Tibial nerve (tissue), 4 donors: ENCODE measurements around the gene PTPRT. TPM values are rescaled to one million over a fixed set of nuclear protein-coding genes. Genes with fewer than 3 reads are reported as not detected.

ENCODE experiments used
- DNase-seq, 2 donors: peaks; one replicate each; pipeline ENCODE4 v3.0.0-alpha.2; 2019; ENCODE audit warnings: low spot score in 2 of 2
- H3K27ac ChIP-seq, 4 donors: fragments of 200-600 bp; sonication (generic) in 3 of 4; one replicate each; pipeline ENCODE4 v1.5.1; 2017 to 2019; ENCODE audit warnings: mild to moderate bottlenecking in 1 of 4
- H3K27me3 ChIP-seq, 2 donors: fragments of 200-600 bp; sonication (generic) in 1 of 2; one replicate each; pipeline versions ENCODE4 v1.5.1 to v1.6.0; 2017 to 2019
- H3K36me3 ChIP-seq, 3 donors: fragments of 200-600 bp; sonication (generic); one replicate each; pipeline ENCODE4 v1.5.1; 2018 to 2019
- H3K4me1 ChIP-seq, 4 donors: fragments of 200-600 bp; sonication (generic) in 3 of 4; one replicate each; pipeline ENCODE4 v1.5.1; 2017 to 2019
- H3K4me3 ChIP-seq, 4 donors: fragments of 200-600 bp; sonication (generic) in 3 of 4; one replicate each; pipeline ENCODE4 v1.5.1; 2017 to 2019; ENCODE audit warnings: mild to moderate bottlenecking in 1 of 4, moderate library complexity in 1 of 4
- H3K9me3 ChIP-seq, 4 donors: fragments of 200-600 bp; sonication (generic) in 3 of 4; one replicate each; pipeline ENCODE4 v1.5.1; 2017 to 2019
- CTCF ChIP-seq, 5 experiments: fragments of 200-600 bp in 3 of 5; fragments of 450-650 bp in 2 of 5; sonication (generic) in 3 of 5; IDR thresholded peaks; one replicate each; pipeline ENCODE4 v1.5.1; 2016 to 2019; ENCODE audit warnings: antibody characterized with exemption in 5 of 5, mild to moderate bottlenecking in 3 of 5, moderate library complexity in 2 of 5
- EP300 ChIP-seq, 2 donors: sonication (generic); formaldehyde crosslinking; IDR thresholded peaks; one replicate each; pipeline ENCODE4 v1.6.1; 2017; ENCODE audit warnings: antibody characterized with exemption in 2 of 2, mild to moderate bottlenecking in 1 of 2
- POLR2A ChIP-seq, 2 donors: fragments of 450-650 bp; IDR thresholded peaks; one replicate each; pipeline ENCODE4 v1.6.1; 2017; ENCODE audit warnings: antibody characterized with exemption in 2 of 2, mild to moderate bottlenecking in 2 of 2, moderate library complexity in 2 of 2
- WGBS, 2 donors: methylation state at CpG; one replicate each; pipeline ENCODE4 v1.1.5; 2018; 5-methylcytosine and 5-hydroxymethylcytosine counted together
- total RNA-seq, 4 donors: library from RNA; depleted of rRNA; stranded (reverse); fragments of >200 nt; gene quantifications; one replicate each; pipeline ENCODE4 v1.1.0, GENCODE V29; 2016

The PTPRT gene
- total RNA-seq, 4 donors from 2014 or later = under 0.01 TPM; not detected in 3

GRCh38 chr20:42379385-42379784, 810.3 kb downstream of the PTPRT start:
- no peaks in the 10 kb centered on the region for H3K36me3 ChIP-seq
- TF ChIP-seq EP300 (IDR thresholded peaks at IDR 0.05) = no peak
- TF ChIP-seq CTCF (IDR thresholded peaks at IDR 0.05) = no peak
- no peak for TF ChIP-seq POLR2A (IDR thresholded peaks at IDR 0.05)
- no peaks in the 10 kb centered on the region for H3K27me3 ChIP-seq

DNA sequence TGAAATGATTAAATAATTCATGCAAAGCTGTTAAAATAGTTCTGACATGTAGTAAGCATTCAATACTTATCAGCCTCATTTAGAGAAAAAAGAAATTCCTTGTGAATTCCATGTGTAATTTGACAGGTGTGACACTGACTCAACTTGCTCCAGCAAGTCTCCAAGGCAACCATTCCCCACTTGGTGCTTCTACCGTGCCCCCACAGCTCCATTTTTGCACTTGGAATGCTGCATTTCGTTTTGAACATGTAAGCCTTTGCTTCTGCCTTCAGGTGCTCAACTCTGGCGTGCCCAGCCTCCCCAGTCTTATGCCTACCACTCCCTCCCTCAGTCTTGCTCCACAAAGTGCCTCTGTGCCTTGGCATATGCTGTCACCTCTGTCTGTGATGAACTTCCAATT, 810.9 kb downstream of the PTPRT start:
- Histone ChIP-seq H3K4me1 (no peaks in the 10 kb centered on the region), H3K27ac (no peak overlapping the region), H3K4me3 (no peak overlapping the region), H3K36me3 (no peaks in the 10 kb centered on the region), H3K9me3 (no peaks in the 10 kb centered on the region), H3K27me3 (no peaks in the 10 kb centered on the region)
- no peak for DNase-seq
- 59 to 65% methylated on average over 3 of the region's 3 CpGs for WGBS, 2 donors
- TF ChIP-seq POLR2A (IDR thresholded peaks at IDR 0.05) (no peak), CTCF (IDR thresholded peaks at IDR 0.05) (no peak), EP300 (IDR thresholded peaks at IDR 0.05) (no peak)

More at GRCh38 chr20:42379385-42379784, 810.3 kb downstream of the PTPRT start:
- Histone ChIP-seq H3K4me3 (no peak overlapping the region), H3K9me3 (no peaks in the 10 kb centered on the region), H3K27ac (no peak overlapping the region), H3K4me1 (no peaks in the 10 kb centered on the region)
- no peak for DNase-seq
- WGBS, 2 donors = 51 to 70% methylated on average over 4 of the region's 4 CpGs

- Histone ChIP-seq H3K36me3 (no peaks in the 10 kb centered on the region), H3K9me3 (no peaks in the 10 kb centered on the region), H3K27ac (no peak overlapping the region), H3K4me3 (no peak overlapping the region), H3K27me3 (no peaks in the 10 kb centered on the region), H3K4me1 (no peaks in the 10 kb centered on the region)
- WGBS, 2 donors = 89 to 90% methylated on average over 6 of the region's 6 CpGs
- TF ChIP-seq POLR2A (IDR thresholded peaks at IDR 0.05) (no peak), EP300 (IDR thresholded peaks at IDR 0.05) (no peak), CTCF (IDR thresholded peaks at IDR 0.05) (no peak)
- no peak for DNase-seq
Measured at GRCh38 chr20:42376131-42376530, 813.6 kb downstream of the PTPRT start.

DNA sequence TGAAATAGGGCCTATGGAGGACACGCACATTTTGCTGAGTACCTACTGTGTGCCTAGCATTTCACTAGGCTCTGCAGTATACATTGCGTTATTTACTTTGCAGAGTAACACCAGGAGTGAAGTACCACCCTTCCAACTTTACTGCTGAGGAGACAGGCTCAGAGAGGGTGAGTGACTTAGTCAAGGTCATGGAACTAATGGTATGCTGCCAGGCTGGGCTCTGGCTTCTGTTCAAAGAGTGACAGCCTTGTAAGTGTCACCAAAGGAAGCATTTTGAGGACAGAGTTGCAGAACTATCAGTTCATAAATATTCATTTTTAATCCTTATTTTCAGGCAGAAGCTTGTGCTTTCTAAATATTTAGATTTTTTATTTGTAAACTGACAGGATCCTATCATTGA, 816.7 kb downstream of the PTPRT start:
- WGBS, 2 donors = 85 to 89% methylated on average over 2 of the region's 2 CpGs
- no peak overlapping the region for H3K4me3 ChIP-seq
- H3K4me1 ChIP-seq = no peaks in the 10 kb centered on the region

DNA sequence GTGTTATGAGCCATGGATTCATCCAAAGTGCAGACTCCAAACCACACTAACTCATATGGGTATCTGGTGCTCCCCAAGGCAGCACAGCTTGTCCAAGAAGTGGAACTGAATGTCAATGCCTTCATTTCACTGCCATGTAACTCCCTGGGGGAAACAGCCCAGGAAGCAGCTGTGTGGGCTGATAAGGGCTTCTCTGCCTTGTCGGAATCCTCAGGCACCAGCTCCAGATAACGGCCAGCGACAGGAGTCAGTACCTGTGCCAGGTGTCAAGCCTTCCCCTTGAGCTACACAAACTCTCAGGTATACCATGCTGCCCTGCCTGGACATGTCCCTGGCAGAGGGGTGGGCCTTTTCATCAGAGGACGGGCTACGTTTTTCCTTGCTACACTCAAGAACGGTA, 819.6 kb downstream of the PTPRT start:
- 81 to 88% methylated on average over 6 of the region's 6 CpGs for WGBS, 2 donors
- no peaks in the 10 kb centered on the region for H3K36me3 ChIP-seq
- no peak overlapping the region for H3K4me3 ChIP-seq
- H3K27ac ChIP-seq = no peak overlapping the region
- DNase-seq = no peak
- H3K9me3 ChIP-seq = no peaks in the 10 kb centered on the region
- no peaks in the 10 kb centered on the region for H3K27me3 ChIP-seq
- no peaks in the 10 kb centered on the region for H3K4me1 ChIP-seq
- TF ChIP-seq CTCF (IDR thresholded peaks at IDR 0.05) (no peak), POLR2A (IDR thresholded peaks at IDR 0.05) (no peak), EP300 (IDR thresholded peaks at IDR 0.05) (no peak)

More for the DNA sequence above, 816.7 kb downstream of the PTPRT start:
- H3K27me3 ChIP-seq = no peaks in the 10 kb centered on the region
- DNase-seq = no peak
- H3K36me3 ChIP-seq = no peaks in the 10 kb centered on the region
- H3K9me3 ChIP-seq = no peaks in the 10 kb centered on the region
- H3K27ac ChIP-seq = no peak overlapping the region
- TF ChIP-seq EP300 (IDR thresholded peaks at IDR 0.05) = no peak

DNA sequence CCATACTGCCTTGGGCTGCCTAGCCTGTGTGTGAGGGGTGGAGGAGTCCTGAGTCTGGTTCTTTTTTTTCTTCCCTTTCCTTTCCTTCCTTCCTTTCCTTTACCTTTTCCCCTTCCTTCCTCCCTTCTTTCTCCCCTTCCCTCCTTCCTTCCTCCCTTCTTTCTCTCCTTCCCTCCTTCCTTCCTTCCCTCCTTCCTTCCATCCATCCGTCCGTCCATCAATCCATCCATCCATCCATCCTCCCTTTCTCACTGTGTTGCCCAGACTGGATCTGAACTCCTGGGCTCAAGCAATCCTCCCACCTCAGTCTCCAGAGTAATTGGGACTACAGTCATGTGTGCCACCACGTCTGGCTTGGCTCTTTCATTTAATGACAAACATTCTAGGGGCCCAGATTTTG, 820.8 kb downstream of the PTPRT start:
- H3K27me3 ChIP-seq = no peaks in the 10 kb centered on the region
- H3K4me1 ChIP-seq = no peaks in the 10 kb centered on the region
- WGBS, 2 donors = 64 to 77% methylated on average over 3 of the region's 3 CpGs
- TF ChIP-seq POLR2A (IDR thresholded peaks at IDR 0.05) = no peak
- TF ChIP-seq CTCF (IDR thresholded peaks at IDR 0.05) = no peak
- no peak for TF ChIP-seq EP300 (IDR thresholded peaks at IDR 0.05)
- no peaks in the 10 kb centered on the region for H3K36me3 ChIP-seq
- no peak overlapping the region for H3K4me3 ChIP-seq
- no peak overlapping the region for H3K27ac ChIP-seq
- H3K9me3 ChIP-seq = no peaks in the 10 kb centered on the region
- DNase-seq = no peak
